ENCODE measurements around the gene PSPH.

GRCh38 chr7:55996856-55997500 lies 54.3 kb downstream of the PSPH start:
- TF ChIP-seq YY1 (IDR thresholded peaks at IDR 0.05; ENCODE audit: insufficient read depth, insufficient read length) (no peak), ZNF274 (IDR thresholded peaks at IDR 0.05; ENCODE audit: low read depth, low read length) (no peak)
